GM12892 (cell line): ENCODE measurements around the gene GNG14.

Experiments used
- POLR2A ChIP-seq: IDR thresholded peaks from 2 replicates; pipeline ENCODE4 v1.6.1; 2011; ENCODE audit warnings: low read depth, low read length, control low read depth
- POLR2AphosphoS5 ChIP-seq: IDR thresholded peaks from 2 replicates; pipeline ENCODE4 v1.6.1; 2011; ENCODE audit warnings: low read depth, low read length, control low read depth
- TAF1 ChIP-seq: IDR thresholded peaks from 2 replicates; pipeline ENCODE4 v1.6.1; 2011; ENCODE audit warnings: low read depth, mild to moderate bottlenecking, control low read depth, low read length, borderline replicate concordance

GRCh38 chr19:12701596-12702282, 13.9 kb downstream of the GNG14 start:
- no peak for TF ChIP-seq TAF1
- no peak for TF ChIP-seq POLR2A
- TF ChIP-seq POLR2AphosphoS5 = no peak
